ENCODE measurements around the gene MEX3D. TPM values are rescaled to one million over a fixed set of nuclear protein-coding genes. Genes with fewer than 3 reads are reported as not detected.

The MEX3D gene
- total RNA-seq, 1 donor from 2014 or later = 83.7 TPM

DNA sequence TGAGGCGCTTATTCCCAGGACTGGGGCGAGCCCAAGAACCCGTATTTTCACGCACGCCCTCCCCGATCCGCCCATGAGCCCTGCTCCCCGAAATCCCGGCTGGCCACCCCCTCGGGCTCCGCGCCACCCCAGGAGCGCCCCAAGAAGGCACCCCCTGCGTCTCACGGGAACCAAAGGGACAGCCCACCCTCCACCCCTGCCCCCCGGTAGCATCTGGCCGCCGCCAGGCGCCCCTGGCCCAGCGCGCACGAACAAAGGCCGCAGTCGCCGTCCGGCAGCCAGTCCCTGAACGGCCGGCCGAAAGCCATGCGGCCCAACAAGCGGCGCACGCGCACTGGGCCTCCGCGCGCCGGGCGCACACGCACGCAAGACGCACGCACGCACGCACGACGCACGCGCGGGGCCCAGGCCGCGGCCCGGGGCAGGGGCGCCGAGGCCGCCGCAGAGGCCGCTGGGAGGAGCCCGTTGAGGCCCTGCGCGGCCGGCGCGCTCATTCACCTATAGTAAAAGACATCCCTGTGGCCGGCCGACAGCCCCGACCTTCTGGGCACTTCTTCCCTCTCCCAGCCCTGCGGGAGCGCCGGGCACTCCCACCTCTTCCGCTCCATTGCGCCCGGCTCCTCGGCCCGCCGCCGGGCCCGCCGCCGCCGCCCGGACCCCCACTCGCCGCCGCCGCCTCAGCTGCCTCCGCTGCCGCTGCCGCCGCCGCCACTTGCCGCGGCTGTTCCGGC is 24.1 kb upstream of the MEX3D start:
- intact Hi-C loops (cut with DNase I) = loop anchor here (1.0 kb wide), 3 partner anchors 13 to 60 kb away; partner anchors contain the start of genes TCF3 and UQCR11
- no peaks in the 10 kb centered on the region for H3K9me3 ChIP-seq

DNA sequence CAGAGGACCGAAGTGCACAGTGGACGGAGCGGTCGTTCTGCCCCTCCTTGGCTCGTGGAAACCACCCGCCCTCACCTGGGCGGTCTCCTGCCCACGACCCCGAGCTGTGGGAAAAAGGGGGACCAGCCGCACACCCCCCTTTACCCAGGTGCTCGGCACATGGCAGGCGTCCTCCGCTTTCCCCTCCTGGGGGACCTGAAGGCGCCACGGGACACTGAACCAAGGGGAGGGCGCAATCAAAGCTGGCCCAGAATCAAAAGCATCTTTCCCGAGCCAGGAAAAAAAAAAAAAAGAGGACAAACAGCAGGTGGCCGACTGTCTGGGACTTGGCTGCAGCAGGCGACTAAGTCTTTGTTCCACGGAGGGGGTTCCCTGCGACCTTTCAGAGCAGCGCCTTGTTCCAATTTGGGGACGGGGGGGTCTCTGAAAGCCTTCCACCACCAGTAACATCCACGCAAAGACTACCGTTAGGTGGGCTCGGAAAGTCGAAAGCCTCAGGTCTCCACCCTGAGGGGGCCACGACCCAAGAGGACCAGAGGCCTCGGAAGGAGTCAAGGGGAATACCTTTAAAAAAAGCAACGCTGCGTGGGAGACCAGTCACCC is 23.4 kb upstream of the MEX3D start:
- H3K27ac ChIP-seq = peak overlapping the region; percentile 84 to 94
- intact Hi-C loops (cut with DNase I) = loop anchor here (1.0 kb wide), 3 partner anchors 14 to 61 kb away; partner anchors contain the start of genes TCF3 and UQCR11
- H3K4me3 ChIP-seq = peak overlapping the region; percentile 74 to 89

More for the DNA sequence above, 24.1 kb upstream of the MEX3D start:
- H3K4me3 ChIP-seq = peak overlapping the region; percentile 74 to 89
- TF ChIP-seq, protein P1, sequence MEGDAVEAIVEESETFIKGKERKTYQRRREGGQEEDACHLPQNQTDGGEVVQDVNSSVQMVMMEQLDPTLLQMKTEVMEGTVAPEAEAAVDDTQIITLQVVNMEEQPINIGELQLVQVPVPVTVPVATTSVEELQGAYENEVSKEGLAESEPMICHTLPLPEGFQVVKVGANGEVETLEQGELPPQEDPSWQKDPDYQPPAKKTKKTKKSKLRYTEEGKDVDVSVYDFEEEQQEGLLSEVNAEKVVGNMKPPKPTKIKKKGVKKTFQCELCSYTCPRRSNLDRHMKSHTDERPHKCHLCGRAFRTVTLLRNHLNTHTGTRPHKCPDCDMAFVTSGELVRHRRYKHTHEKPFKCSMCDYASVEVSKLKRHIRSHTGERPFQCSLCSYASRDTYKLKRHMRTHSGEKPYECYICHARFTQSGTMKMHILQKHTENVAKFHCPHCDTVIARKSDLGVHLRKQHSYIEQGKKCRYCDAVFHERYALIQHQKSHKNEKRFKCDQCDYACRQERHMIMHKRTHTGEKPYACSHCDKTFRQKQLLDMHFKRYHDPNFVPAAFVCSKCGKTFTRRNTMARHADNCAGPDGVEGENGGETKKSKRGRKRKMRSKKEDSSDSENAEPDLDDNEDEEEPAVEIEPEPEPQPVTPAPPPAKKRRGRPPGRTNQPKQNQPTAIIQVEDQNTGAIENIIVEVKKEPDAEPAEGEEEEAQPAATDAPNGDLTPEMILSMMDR (IDR thresholded peaks at IDR 0.05) = no peak
- H3K36me3 ChIP-seq = peaks cover 7 to 8% of the 10 kb centered on the region in 2 donors
- peak; percentile 22 to 88 for DNase-seq (ENCODE audit: low spot score in 2 of 2)
- peak overlapping the region; percentile 84 to 94 for H3K27ac ChIP-seq
- H3K27me3 ChIP-seq = no peaks in the 10 kb centered on the region
- peaks cover 8 to 17% of the 10 kb centered on the region in 2 donors for H3K4me1 ChIP-seq

DNA sequence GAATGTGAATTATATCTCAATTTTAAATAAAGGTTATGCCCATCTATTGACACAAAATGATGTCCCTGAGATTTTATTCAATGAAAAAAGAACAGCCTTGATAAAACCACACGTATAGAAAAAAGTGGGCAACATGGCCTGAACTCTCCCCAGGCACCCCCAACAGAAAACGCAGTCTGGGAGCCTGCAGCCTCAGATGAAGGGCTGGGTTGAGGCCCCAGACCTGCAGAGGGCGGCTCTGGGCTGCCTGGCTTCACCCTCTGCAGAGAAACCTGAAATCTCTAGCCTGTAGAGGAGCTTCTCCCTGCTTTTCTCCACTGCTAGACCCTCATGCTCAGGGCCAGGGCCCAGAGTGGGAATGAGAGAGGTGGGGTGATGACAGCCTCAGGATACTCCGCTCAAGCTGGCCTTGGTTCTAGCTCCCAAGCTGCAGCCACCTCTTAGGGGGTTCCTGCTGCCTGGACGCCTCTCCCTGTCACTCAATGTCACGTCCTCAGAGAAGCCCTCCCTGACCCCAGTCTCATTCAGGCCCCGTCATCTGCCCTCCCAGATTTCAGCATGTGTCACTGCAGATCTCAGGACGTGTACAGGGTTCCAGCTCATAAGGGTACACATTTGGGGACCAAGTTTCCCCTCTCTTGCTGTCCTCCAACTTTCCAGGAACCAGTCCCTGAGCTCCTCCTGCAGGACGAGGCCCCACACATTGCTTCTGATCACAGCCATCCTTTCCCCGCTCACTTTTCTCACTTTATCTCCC is 22.7 kb upstream of the MEX3D start:
- DNase-seq (ENCODE audit: low spot score in 2 of 2) = no peak
- intact Hi-C loops (cut with DNase I) = no loop called here
- Histone ChIP-seq H3K9me3 (no peaks in the 10 kb centered on the region), H3K4me3 (peak overlapping the region in 1 of 2 donors; percentile 89), H3K27ac (no peak overlapping the region), H3K36me3 (no peaks in the 10 kb centered on the region), H3K4me1 (peaks cover 8 to 17% of the 10 kb centered on the region in 2 donors), H3K27me3 (no peaks in the 10 kb centered on the region)
- TF ChIP-seq, protein P1 (IDR thresholded peaks at IDR 0.05) = no peak

More for the DNA sequence above, 23.4 kb upstream of the MEX3D start:
- Histone ChIP-seq H3K4me1 (peaks cover 8 to 17% of the 10 kb centered on the region in 2 donors), H3K27me3 (no peaks in the 10 kb centered on the region), H3K36me3 (peaks cover under 1 to 1% of the 10 kb centered on the region in 2 donors), H3K9me3 (no peaks in the 10 kb centered on the region)
- no peak for DNase-seq (ENCODE audit: low spot score in 2 of 2)
- TF ChIP-seq, protein P1 (IDR thresholded peaks at IDR 0.05) = no peak

DNA sequence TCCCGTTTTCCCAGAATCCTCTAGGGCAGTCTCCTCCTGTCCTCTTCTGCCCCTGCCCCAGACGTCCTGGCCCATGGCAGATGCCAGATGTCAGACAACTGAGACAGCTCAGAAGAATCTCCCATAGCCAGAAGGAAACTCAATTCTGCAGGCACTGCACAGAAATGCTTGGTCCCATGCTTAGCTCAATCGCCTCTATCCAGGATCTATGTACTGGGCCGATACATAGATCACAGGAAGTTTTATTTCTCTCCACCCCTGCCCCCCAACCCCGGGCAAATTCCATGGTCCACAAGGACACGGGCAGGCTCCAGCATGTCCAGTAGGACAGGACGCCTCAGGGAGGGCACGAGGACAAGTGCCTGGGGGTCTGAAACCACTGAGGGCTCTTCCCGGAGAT is 19.7 kb upstream of the MEX3D start:
- no peak overlapping the region for H3K27ac ChIP-seq
- no peaks in the 10 kb centered on the region for H3K27me3 ChIP-seq
- no peaks in the 10 kb centered on the region for H3K9me3 ChIP-seq
- DNase-seq (ENCODE audit: low spot score in 2 of 2) = no peak
- TF ChIP-seq, protein P1 (IDR thresholded peaks at IDR 0.05) = no peak
- peaks cover 17 to 19% of the 10 kb centered on the region in 2 donors for H3K36me3 ChIP-seq
- H3K4me3 ChIP-seq = no peak overlapping the region
- intact Hi-C loops (cut with DNase I) = no loop called here
- peaks cover 8 to 15% of the 10 kb centered on the region in 2 donors for H3K4me1 ChIP-seq

DNA sequence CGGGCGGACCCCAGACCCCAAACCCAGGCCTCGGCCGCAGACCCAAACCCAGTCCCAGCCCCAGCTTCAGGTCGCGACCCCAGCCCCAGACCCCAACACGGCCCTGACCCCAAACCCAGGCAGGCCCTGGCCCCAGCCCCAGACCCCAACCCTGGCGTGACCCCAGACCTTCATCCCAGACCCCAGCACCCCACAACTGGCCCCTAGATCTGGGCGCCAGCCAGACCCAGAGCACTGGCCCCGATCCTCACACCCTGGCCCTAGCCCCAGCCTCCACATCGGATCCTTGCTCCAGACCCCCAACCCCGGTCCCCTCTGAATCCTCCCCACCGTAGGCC is 17.1 kb upstream of the MEX3D start:
- Histone ChIP-seq H3K27me3 (no peaks in the 10 kb centered on the region), H3K36me3 (peaks cover 40 to 46% of the 10 kb centered on the region in 2 donors), H3K4me3 (no peak overlapping the region), H3K9me3 (no peaks in the 10 kb centered on the region), H3K4me1 (no peaks in the 10 kb centered on the region), H3K27ac (no peak overlapping the region)
- no peak for DNase-seq (ENCODE audit: low spot score in 2 of 2)
- TF ChIP-seq, protein P1 (IDR thresholded peaks at IDR 0.05) = no peak
- intact Hi-C loops (cut with DNase I) = no loop called here
